Ishikawa (cell line): Measurements from ENCODE around the gene LRP4.

Experiments
- CEBPB ChIP-seq: IDR thresholded peaks from 2 replicates; pipeline ENCODE4 v1.6.1; 2012
- CREB1 ChIP-seq: IDR thresholded peaks from 2 replicates; pipeline ENCODE4 v1.6.1; 2012; ENCODE audit warnings: low read depth
- EGR1 ChIP-seq: IDR thresholded peaks from 2 replicates; pipeline ENCODE4 v1.6.1; 2012
- EP300 ChIP-seq: IDR thresholded peaks from 2 replicates; pipeline ENCODE4 v1.6.1; 2012; ENCODE audit warnings: borderline replicate concordance
- FOXM1 ChIP-seq: IDR thresholded peaks from 2 replicates; pipeline ENCODE4 v1.6.1; 2012; ENCODE audit warnings: low read depth, borderline replicate concordance
- MAX ChIP-seq: IDR thresholded peaks from 2 replicates; pipeline ENCODE4 v1.6.1; 2012
- NFIC ChIP-seq: IDR thresholded peaks from 2 replicates; pipeline ENCODE4 v1.6.1; 2012
- RAD21 ChIP-seq: IDR thresholded peaks from 2 replicates; pipeline ENCODE4 v1.6.1; 2012; ENCODE audit warnings: low read depth
- REST ChIP-seq: IDR thresholded peaks from 2 replicates; pipeline ENCODE4 v1.6.1; 2012; ENCODE audit warnings: low read depth, mild to moderate bottlenecking
- TAF1 ChIP-seq: IDR thresholded peaks from 2 replicates; pipeline ENCODE4 v1.6.1; 2012; ENCODE audit warnings: low read depth, mild to moderate bottlenecking
- TCF12 ChIP-seq: IDR thresholded peaks from 2 replicates; pipeline ENCODE4 v1.6.1; 2012; ENCODE audit warnings: low read depth
- TEAD4 ChIP-seq: IDR thresholded peaks from 2 replicates; pipeline ENCODE4 v1.6.1; 2012
- USF1 ChIP-seq: IDR thresholded peaks from 2 replicates; pipeline ENCODE4 v1.6.1; 2012
- YY1 ChIP-seq: IDR thresholded peaks from 2 replicates; pipeline ENCODE4 v1.6.1; 2012; ENCODE audit warnings: low read depth
- ZBTB7A ChIP-seq: IDR thresholded peaks from 2 replicates; pipeline ENCODE4 v1.6.1; 2012; ENCODE audit warnings: low read depth

Gene LRP4

GRCh38 chr11:46892838-46893237 is 25.5 kb downstream of the LRP4 start:
- TF ChIP-seq TEAD4 (no peak), ZBTB7A (no peak), RAD21 (no peak), CREB1 (no peak), USF1 (no peak), MAX (no peak), YY1 (no peak), NFIC (no peak)

- TF ChIP-seq CEBPB = no peak
- TF ChIP-seq TCF12 = no peak
- TF ChIP-seq YY1 = no peak
- no peak for TF ChIP-seq EP300
- no peak for TF ChIP-seq CREB1
- no peak for TF ChIP-seq NFIC
- no peak for TF ChIP-seq TEAD4
- TF ChIP-seq ZBTB7A = no peak
- no peak for TF ChIP-seq MAX
- no peak for TF ChIP-seq USF1
- no peak for TF ChIP-seq RAD21
- no peak for TF ChIP-seq EGR1
Measured at GRCh38 chr11:46892109-46892508, 26.2 kb downstream of the LRP4 start.

GRCh38 chr11:46890665-46891064 is 27.7 kb downstream of the LRP4 start:
- TF ChIP-seq CREB1 (no peak), MAX (no peak)

- TF ChIP-seq RAD21 (peak; percentile 97), EP300 (no peak), CEBPB (peak; percentile 32; the same call in 1 of the 2 replicates)
Measured at GRCh38 chr11:46889689-46890475, 28.5 kb downstream of the LRP4 start.

- TF ChIP-seq YY1 (no peak), ZBTB7A (no peak), NFIC (no peak), TAF1 (no peak), FOXM1 (no peak), EGR1 (no peak), CREB1 (no peak), TEAD4 (no peak), REST (no peak), RAD21 (no peak)
Measured at GRCh38 chr11:46889251-46889650, 29.1 kb downstream of the LRP4 start.

- TF ChIP-seq RAD21 = no peak
- no peak for TF ChIP-seq USF1
- no peak for TF ChIP-seq MAX
- no peak for TF ChIP-seq CREB1
Measured at GRCh38 chr11:46888636-46889035, 29.7 kb downstream of the LRP4 start.

- TF ChIP-seq YY1 (no peak), FOXM1 (no peak), REST (no peak), USF1 (no peak)
Measured at GRCh38 chr11:46886211-46886610, 32.1 kb downstream of the LRP4 start.
